ENCODE data around the gene ANKRD13B. TPM values are rescaled to one million over a fixed set of nuclear protein-coding genes. Genes with fewer than 3 reads are reported as not detected.

ANKRD13B gene
- total and polyA plus RNA-seq, 9 donors: 3.6 to 23.4 (median 12.0) TPM

DNA sequence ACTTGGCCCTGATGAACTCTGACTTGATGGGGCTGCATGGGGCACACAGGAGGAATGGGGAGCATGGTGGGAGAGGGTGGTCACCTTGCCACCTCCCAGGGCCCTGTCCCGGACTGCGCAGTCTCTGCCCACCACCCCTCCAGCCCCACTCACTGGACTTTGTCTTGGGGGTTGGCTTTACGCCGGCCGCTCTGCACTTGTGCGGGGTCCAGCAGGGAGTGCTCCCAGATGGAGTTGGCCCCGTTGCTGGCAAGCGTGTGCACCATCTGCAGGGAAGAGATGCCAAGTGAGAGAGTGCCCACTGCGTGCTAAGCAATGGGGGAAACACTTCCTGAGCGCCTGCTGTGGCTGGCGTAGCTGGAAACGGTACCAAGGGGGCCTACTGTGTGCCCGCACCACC is 10.2 kb upstream of the ANKRD13B start:
- no peaks in the 10 kb centered on the region for H3K9me3 ChIP-seq
- 88 to 91% (median 91%) methylated on average over 13 of the region's 13 CpGs for WGBS, 3 donors
- intact Hi-C loops (cut with DNase I): loop anchor here in 1 of 4 donors (10.0 kb wide), 1 partner anchor 342 kb away; no protein-coding TSS in a partner anchor

DNA sequence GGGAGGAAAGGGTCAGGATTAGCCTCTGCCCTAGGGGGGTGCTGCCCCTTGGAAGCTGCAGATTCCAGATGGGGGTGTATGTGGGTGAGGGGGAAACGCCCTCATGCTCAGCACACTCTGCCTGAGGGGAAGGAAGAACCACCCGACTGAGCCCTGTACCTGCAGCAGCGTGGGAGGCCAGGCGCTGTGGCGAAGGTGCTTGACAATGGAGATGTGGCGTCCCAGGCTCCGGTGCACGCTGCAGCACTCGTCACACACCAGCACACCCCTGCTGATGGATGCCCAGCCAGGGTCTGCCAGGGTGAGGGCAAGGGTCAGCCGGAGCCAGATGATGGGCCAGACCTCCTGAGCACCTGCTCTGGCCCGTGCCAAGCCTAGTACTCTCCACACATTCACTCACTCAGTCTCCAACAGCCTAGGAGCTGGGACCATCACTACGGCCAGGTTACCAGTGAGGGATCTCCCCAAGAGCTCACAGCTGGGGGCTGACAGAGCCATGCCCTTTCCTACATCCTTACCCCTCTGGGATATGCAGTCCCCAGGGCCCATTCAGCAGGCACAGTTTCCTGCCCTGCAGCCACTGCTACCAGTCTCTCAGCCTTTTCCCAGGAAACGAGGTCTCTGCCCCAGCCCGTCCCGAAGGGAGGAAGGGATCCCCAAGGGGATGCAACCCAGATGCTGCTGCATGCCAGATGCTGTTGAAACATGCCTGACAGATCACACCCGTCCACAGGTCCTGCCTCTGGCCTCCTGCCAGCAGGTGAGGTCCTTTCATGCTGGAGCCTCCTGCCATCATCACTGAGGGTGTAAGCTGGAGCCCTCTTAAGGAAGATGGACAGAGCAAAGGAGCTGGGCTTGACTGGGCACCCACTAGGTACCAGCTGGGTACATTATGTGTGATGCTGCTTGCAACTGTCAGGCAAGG is 9.3 kb upstream of the ANKRD13B start:
- Histone ChIP-seq H3K9me3 (no peaks in the 10 kb centered on the region), H3K4me1 (ENCODE audit: insufficient read depth) (peaks cover 11% of the 10 kb centered on the region), H3K4me3 (no peak overlapping the region), H3K36me3 (no peaks in the 10 kb centered on the region), H3K27me3 (no peaks in the 10 kb centered on the region), H3K27ac (no peak overlapping the region)
- intact Hi-C loops (cut with DNase I): loop anchor here in 1 of 4 donors (10.0 kb wide), 1 partner anchor 341 kb away; no protein-coding TSS in a partner anchor
- TF ChIP-seq POLR2A (IDR thresholded peaks at IDR 0.05) (no peak), EP300 (IDR thresholded peaks at IDR 0.05) (no peak)
- TF ChIP-seq, protein P1, sequence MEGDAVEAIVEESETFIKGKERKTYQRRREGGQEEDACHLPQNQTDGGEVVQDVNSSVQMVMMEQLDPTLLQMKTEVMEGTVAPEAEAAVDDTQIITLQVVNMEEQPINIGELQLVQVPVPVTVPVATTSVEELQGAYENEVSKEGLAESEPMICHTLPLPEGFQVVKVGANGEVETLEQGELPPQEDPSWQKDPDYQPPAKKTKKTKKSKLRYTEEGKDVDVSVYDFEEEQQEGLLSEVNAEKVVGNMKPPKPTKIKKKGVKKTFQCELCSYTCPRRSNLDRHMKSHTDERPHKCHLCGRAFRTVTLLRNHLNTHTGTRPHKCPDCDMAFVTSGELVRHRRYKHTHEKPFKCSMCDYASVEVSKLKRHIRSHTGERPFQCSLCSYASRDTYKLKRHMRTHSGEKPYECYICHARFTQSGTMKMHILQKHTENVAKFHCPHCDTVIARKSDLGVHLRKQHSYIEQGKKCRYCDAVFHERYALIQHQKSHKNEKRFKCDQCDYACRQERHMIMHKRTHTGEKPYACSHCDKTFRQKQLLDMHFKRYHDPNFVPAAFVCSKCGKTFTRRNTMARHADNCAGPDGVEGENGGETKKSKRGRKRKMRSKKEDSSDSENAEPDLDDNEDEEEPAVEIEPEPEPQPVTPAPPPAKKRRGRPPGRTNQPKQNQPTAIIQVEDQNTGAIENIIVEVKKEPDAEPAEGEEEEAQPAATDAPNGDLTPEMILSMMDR (IDR thresholded peaks at IDR 0.05): no peak
- peak in 1 of 5 donors; percentile 25 for DNase-seq
- 86 to 94% (median 89%) methylated on average over 12 to 16 of the region's 16 CpGs for WGBS, 3 donors

More for the DNA sequence above, 10.2 kb upstream of the ANKRD13B start:
- H3K4me3 ChIP-seq: no peak overlapping the region
- H3K27ac ChIP-seq: no peak overlapping the region
- no peaks in the 10 kb centered on the region for H3K36me3 ChIP-seq
- H3K27me3 ChIP-seq: no peaks in the 10 kb centered on the region
- no peak for DNase-seq
- no peak for TF ChIP-seq POLR2A (IDR thresholded peaks at IDR 0.05)
- peaks cover 8% of the 10 kb centered on the region for H3K4me1 ChIP-seq (ENCODE audit: insufficient read depth)

DNA sequence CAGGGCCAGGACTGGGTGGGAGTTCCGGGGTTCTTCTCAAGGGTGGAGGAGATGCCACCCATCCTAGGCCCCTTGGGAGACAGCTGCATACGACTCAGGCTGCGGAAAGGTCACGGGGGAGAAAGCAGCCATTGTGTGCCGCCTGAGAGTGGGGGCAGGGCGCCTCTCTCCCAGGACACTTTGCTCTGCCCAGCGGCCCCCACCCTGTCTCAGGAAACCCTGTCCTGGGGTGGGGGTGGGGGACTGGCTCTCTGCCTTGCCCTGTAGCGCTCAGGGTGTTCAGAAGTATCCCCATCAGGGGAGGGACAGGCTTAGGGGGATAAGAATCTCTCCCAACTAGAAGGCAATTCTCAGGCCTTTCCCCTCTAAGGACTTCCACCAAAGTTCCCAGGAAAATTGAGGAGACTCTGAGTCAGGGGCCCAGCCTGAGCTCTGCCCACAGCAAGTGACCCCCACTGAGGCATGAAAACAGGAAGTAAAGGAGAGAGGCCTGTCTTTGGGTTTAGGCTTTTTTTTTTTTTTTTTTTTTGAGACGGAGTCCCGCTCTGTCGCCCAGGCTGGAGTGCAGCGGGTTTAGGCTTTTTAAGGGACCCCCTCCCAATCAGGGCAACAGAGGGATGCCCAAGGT is 8.4 kb upstream of the ANKRD13B start:
- no peaks in the 10 kb centered on the region for H3K9me3 ChIP-seq
- H3K4me3 ChIP-seq: no peak overlapping the region
- intact Hi-C loops (cut with DNase I): loop anchor here in 1 of 4 donors (10.0 kb wide), 1 partner anchor 340 kb away; no protein-coding TSS in a partner anchor
- H3K27me3 ChIP-seq: no peaks in the 10 kb centered on the region
- no peaks in the 10 kb centered on the region for H3K36me3 ChIP-seq
- 86 to 92% (median 88%) methylated on average over 12 of the region's 12 CpGs for WGBS, 3 donors
- no peak overlapping the region for H3K27ac ChIP-seq
- H3K4me1 ChIP-seq (ENCODE audit: insufficient read depth): peaks cover 11% of the 10 kb centered on the region
- DNase-seq: no peak
- TF ChIP-seq EP300 (IDR thresholded peaks at IDR 0.05): no peak
- TF ChIP-seq, protein P1 (IDR thresholded peaks at IDR 0.05): no peak
- TF ChIP-seq POLR2A (IDR thresholded peaks at IDR 0.05): no peak

DNA sequence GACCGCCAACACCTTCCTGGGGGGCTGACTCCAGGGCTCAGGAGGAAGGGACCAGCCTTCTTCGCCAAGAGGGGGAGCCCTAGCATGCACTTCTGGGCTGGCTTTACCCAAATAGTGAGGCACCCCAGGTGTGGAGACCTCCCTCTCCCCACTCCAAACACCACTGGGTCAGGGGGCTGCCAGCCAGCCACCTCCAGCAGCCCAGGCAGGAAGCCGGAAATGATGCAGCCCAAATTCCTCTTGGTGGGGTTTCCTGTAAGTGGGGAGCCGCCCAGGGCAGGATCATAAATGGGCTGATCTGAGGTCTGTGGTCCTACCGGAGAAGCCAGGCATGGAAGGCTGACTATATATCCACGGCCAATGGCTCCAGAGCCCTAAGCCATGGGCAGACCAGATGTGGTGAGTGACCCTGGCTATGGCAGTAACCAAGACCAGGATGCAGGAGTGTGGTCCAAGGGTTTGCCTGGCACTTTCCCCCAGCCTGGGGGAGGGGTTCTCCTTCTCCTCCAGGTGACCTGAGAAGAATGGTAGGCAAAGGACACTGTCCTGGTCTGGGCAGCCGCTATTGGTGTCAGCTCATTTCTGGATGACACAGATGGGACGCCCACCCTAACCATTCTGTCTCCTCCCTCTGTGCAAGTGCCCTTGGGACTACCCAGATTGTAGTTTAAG is 7.7 kb upstream of the ANKRD13B start:
- no peaks in the 10 kb centered on the region for H3K9me3 ChIP-seq
- H3K27ac ChIP-seq: no peak overlapping the region
- no peaks in the 10 kb centered on the region for H3K36me3 ChIP-seq
- H3K4me1 ChIP-seq (ENCODE audit: insufficient read depth): peaks cover 12% of the 10 kb centered on the region
- 79 to 87% (median 82%) methylated on average over 7 to 8 of the region's 8 CpGs for WGBS, 3 donors
- DNase-seq: peak in 1 of 5 donors; percentile 28
- no peak overlapping the region for H3K4me3 ChIP-seq
- H3K27me3 ChIP-seq: no peaks in the 10 kb centered on the region
- intact Hi-C loops (cut with DNase I): loop anchor here in 1 of 4 donors (10.0 kb wide), 1 partner anchor 340 kb away; no protein-coding TSS in a partner anchor
- TF ChIP-seq POLR2A (IDR thresholded peaks at IDR 0.05) (no peak), EP300 (IDR thresholded peaks at IDR 0.05) (no peak)
- TF ChIP-seq, protein P1 (IDR thresholded peaks at IDR 0.05): no peak
